HG03108 (cell line): ENCODE data around the gene UNC13A.

Experiments
- ATAC-seq: cut with Tn5 transposase; IDR thresholded peaks from one replicate; pipeline ENCODE4 v1.9.1; 2021; ENCODE audit warnings: moderate library complexity; ENCODE audit not compliant: unreplicated experiment

Gene UNC13A

GRCh38 chr19:17711851-17712250 is 23.7 kb upstream of the UNC13A start:
- no peak for ATAC-seq

DNA sequence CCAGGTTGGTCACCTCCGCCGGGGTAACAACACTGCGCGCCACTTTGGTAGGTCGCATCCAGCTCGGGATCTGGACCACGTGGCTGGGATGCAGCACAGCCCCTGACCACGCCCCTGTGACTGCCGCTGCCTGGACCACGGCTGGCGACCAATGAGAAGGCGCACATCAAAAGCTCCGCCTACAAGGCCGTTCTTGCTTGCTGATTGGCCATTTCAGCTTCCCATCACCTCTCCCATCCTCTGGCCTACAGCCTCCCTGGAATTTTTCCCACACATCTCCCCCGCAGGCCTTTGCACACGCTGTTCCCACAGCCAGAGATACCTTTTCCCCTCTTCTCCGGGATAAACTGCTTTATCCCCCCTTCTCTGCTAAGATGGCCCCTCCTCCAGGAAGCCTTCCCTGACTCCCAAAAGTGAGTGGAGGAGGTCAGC is 18.6 kb upstream of the UNC13A start:
- ATAC-seq, result no peak

- no peak for ATAC-seq
Observed at GRCh38 chr19:17703824-17704463, 15.8 kb upstream of the UNC13A start.

DNA sequence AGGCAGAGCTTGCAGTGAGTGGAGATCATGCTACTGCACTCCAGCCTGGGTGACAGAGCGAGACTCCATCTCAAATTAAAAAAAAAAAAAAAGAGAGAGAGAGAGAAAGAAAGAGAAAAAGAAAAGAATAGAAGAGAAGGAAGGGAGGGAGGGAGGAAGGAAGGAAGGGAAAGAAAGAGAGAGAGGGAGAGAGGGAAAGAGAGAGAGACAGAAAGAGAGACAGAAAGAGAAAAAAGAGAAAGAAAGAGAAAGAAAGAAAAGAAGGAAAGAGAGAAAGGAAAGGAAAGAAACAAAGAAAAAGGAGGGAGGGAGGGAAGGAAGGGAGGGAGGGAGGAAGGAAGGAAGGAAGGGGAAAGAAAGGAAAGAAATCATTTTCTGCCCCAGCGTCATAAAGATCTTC is 7.0 kb upstream of the UNC13A start:
- no peak for ATAC-seq

GRCh38 chr19:17692566-17692965 is 4.4 kb upstream of the UNC13A start:
- no peak for ATAC-seq

DNA sequence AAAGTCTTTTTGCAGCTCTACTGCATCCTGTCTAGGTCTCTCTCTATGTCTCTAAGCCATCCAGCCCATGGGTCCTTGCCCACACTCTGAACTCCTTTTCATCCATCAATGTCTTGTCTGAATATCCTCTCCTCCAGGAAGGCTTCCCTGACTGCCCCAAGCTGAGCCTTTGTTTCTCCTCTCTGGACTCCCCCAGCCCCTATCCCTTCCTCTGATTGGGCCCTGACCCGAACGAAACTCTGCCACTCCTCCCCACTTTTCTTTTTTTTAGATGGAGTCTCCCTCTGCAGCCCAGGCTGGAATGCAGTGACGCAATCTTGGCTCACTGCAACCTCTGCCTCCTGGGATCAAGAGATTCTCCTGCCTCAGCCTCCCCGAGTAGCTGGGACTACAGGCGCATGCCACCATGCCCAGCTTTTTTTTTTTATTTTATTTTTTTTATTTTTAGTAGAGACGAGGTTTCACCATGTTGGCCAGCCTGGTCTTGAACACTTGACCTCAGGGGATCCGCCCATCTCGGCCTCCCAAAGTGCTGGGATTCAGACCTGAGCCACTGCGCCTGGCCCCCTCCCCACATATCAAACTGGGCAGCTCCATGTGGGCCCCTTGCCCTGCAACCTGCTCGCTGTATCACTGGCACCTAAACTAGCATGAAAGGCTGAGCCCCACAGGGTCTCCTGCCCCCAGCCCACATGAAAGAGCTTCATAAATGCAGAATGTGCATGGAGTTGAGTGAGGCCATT is 870 bp upstream of the UNC13A start:
- no peak for ATAC-seq

DNA sequence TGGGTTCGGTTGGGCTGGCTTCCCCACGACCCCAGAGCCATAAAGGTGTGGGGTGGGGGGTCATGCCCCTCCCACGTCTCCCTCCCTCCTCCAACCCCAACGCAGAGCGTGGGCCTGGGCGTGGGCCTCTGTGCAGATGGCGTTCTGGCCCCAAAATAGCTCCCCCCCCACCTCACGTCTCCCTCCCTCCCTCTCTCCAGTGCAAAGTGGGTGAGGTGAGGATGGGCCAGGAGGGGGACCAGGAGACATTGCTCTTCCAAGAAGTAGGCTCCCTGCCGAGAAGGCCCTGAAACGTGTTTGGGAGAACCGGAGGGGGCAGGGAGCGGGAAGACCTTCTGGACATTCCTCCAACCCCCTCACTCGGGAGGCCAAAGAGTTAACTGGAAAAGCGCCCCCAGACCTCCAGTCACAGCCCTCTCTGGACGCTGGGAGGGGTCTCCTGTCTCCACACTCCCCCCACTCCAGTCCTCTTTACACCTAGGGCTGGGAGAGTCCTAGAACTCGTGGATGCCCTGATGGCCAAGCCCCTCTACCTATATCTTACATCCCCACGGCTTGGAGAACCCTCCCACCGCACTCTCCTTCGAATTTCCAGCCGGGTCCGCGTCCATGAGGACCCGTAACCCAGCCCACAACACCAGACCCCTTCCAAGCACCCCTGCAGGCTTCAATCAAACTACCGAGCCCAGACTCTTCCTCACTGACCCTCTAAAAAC is 855 bp downstream of the UNC13A start:
- no peak for ATAC-seq

GRCh38 chr19:17686592-17687024 is 1.5 kb downstream of the UNC13A start:
- no peak for ATAC-seq

DNA sequence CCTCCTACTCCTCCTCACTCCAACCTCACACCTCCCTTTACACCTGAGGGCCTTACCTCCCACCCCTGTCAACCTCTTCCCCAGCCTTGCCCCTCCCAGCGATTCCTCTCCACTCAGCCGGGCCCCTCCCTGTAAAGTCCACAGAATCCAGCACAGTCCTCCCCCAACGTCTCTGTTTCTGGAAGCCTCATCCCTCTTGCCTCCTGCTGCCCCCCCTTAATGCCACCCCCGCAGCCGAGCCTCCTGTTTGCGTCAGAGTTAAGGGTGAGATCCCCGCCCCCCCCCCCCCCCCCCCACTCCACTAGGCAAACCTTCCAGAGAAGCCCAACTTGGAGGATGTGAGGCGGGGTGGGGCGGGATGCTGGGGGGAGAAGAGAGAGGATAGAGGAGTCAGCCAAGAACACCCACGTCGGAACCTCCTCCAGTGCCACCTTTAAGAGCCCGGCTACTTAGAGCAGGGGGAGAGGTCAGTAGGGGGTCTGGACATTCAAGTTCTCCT is 2.1 kb downstream of the UNC13A start:
- ATAC-seq, result no peak

- ATAC-seq, result no peak
Observed at GRCh38 chr19:17685451-17686022, 2.6 kb downstream of the UNC13A start.

GRCh38 chr19:17684256-17684655 is 3.9 kb downstream of the UNC13A start:
- no peak for ATAC-seq

DNA sequence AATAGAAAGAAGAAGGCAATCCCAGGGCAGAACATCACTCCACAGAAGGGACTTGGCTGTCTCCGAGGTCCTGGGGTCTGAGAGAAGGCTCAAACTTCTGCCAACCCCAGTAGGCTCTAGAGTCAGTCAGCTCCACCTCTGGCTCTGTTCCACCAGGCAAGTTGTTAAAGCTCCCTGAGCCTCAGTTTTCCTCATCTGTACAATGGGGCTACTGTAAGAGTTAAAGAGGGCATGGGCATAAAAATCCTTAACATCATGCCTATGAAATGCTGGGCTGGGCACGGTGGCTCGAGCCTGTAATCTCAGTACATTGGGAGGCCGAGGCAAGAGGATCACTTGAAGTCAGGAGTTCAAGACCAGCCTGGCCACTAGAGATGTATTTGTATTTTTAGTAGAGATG is 5.1 kb downstream of the UNC13A start:
- ATAC-seq, result no peak

DNA sequence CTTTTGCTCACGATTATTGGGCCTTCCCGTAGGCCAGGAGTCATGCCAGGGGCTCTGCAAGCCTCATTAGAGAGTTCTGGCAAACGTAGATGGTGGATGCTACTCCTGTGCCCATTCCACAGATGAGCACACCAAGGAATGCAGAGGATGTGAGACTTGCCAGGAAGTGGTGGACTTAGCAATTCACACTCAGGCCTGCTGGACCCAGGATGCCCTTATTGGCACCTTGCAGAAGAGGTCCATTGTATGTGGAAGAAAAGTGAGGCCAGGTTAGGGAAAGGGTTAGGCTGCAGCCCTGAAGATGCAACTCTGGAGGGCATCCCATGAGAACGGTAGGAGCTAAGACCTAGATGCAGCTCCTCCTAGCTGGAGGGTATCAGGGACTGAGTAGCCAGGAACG is 5.9 kb downstream of the UNC13A start:
- no peak for ATAC-seq

- ATAC-seq, result no peak
Observed at GRCh38 chr19:17681505-17682125, 6.5 kb downstream of the UNC13A start.

GRCh38 chr19:17680230-17680722 is 7.9 kb downstream of the UNC13A start:
- no peak for ATAC-seq

DNA sequence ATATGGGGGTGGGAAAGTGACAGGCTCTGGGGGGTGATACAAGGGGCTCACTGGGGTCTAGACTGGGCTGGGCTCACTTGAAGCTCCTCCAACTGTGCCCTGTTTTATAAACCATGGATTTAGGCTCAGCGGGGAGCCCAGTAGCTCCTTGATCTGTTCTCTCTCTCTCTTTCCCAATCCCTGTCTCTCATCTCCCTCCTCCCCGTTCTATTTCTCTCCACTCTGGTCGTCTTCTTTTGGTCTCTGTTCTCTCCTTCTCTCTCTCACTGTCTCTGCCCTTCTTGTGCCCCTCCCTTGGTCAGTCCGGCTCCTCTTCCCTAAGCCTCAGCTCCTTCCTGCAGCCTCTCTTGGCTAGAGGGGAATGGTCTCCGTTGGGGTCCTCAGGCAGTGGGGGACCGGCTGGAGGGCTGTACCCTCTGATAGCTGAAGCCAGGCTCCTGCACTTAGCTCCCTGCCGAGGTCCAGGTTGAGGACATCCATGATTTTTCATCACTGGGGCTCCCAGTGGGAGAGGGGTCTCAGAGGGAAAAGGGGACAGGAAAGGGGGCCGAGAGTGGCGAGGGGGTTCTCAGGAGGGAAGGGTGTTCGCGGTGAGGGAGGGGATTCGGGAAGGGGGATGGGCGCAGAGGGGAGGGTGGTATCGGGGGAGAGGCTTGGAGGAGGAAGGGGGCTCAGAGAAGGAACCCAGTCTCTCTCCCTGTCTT is 8.5 kb downstream of the UNC13A start:
- no peak for ATAC-seq

DNA sequence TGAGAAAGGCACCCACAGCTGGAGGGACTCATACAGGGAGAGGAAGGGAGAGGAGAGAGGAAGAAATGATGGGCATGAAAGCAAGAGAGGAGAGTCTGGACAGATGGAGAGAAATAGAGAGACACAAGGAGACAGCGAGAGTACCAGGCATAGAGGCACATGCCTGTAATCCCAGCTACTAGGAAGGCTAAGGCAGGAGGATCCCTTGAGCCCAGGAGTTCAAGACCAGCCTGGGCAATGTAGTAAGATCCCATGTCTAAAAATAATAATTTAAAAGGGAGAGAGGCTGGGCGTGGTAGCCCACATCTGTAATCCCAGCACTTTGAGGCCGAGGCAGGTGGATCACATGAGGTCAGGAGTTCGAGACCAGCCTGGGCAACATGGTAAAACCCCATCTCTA is 9.3 kb downstream of the UNC13A start:
- ATAC-seq, result no peak

DNA sequence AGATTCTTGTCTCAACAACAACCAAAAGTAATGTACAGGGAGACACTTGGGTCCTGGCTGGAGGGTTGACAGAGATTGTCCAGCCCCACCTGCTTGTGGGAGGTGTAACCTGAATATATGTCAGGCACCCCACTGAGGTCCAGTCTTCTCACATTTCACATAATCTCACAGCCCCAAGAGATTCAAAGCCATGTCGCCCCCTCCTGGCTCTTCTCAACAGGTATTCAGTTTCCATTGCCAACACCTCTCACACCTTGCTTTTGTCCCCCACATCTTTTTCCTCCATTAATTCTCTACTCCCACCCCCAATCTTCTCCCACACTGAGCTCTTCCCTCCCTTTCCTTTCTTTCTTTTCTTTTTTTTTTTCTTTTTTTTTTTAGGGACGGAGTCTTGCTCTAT is 11.2 kb downstream of the UNC13A start:
- ATAC-seq, result no peak

DNA sequence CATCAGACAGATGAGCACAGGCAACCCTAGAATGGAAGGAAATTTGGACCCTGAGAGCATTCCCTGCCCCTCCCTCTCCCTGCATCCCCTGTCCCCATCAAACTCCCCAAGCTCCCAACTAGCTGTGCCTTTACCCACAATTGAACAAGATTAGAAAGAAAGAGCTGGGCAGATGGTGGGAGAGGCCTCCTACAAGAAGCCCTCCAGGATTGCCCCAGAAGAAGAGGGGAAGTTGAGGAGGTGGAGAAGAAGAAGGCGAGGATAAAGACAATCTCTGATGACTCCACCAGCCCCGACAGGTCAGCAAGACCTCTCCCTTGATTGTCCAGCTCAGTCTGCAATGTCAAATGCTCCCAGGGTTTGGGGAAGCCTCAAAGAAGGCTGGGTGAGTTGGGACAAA is 11.9 kb downstream of the UNC13A start:
- ATAC-seq, result no peak
